Stimulated activated CD4-positive, alpha-beta T cell treated with anti-CD3 and anti-CD28 coated beads, Interleukin-1b, Interleukin-23, amount 100 ng/mL, for 24 hours (primary cell): ENCODE measurements around the gene DRD3.

ENCODE experiments used
- DNase-seq, 4 experiments: peaks; one replicate each; pipeline ENCODE4 v3.0.0-alpha.2; 2020; ENCODE audit warnings: low read depth in 4 of 4, low spot score in 1 of 4

DRD3 gene

DNA sequence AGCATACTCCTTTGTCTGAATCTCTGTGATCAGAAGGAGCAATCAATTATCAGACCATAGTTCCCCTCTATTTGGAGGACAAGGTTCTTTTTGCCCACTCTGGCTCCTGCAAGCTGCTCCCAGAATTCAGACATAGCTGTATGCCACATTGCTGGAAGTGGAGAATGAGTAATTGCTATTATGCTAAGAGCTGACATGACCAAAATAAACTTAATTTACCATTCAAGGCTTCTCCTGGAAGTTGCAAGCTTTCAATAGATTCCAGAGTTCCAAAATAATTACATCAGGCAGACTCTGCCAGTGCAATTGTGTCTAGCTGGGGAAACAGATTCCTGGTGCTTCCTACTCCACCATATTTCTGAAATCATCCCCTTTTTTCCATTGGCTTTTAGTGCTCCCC, 7.6 kb upstream of the DRD3 start:
- no peak for DNase-seq

DNA sequence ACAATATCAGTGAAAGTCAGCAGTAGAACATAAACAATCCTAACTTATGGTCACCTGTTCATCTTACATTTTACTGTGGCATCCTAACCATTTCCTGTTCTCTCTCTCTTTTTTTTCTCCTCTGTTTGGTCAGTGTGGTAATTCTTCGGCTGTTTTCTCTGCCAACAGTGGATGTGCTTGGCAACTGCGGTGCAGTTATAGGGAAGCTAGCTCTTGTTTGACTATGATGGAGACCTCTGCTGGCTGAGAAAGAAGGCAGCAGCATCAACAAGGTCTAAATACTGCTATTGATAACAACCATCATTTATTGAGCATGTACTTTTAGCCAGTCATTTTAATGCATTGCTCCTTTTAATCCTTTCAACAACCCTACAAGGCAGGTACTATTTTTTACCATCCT, 723 bp upstream of the DRD3 start:
- no peak for DNase-seq

DNA sequence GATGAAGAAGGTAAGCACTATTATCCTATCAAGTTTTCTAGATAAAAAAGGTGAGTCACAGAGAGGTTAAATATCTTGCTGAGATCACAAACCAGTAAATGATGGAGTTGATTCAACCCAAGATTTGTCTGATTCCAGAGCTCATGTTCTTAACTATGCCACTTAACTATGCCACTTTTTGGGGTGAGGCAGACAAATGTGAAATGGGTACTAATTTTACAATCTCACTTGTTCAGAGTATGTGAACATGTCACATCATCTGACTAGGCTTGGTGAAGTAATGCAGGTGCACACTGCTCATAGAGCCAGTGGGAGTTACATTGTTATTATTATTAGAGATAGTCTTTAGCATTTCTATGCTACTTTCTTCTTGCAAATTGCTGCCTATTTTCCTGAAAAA, 2.0 kb downstream of the DRD3 start:
- DNase-seq = no peak

DNA sequence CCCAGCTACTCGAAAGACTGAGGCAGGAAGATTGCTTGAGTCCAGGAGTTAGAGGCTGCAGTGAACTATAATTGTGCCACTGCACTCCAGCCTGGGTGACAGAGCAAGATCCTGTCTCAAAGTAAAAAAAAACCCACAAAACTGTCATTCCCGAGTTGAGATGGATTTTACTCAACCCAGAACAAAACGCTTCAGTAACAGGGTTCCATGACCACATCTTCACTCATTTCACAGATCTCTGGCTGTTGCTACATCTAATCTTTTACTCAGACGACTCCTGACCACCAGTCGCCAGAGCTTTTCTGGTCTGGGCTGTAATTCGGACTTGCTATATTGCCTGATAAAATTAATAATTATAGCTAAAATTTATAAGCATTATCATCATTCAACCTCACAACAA, 2.4 kb downstream of the DRD3 start:
- no peak for DNase-seq

DNA sequence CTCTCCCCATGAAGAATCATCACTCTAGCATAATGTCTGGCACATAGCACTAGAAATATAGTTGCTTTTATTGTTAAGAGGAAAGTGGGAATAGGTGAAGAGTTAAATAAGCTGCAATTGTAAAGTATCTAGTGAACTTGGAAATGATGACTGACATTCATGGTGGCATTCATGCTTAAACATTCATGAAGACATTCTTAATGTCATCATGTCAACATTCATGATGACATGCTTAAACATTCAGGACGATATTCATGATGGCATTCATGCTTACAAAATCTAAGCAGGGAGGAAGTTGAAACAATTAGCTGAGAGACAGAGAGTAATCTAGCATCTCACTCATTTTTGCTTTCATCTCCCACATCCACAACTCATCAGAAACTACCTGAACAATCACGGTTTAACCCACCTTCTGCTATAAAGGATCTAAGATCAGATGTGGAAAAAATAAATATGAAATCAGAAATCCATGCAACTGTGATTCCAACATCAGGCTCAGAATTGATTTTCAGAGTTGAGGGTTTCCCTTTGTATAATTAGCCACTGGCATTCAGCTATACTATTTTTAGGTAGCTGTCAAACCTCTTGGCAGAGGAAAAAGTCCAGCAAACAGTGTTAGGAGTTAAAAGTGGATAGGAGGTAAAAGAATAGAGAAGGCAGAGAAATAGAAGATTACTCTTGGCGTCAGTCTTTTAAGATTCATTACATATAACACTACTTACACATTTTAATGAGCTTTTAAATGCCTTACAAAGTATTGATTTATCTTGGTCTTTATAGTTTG, 3.5 kb downstream of the DRD3 start:
- no peak for DNase-seq

DNA sequence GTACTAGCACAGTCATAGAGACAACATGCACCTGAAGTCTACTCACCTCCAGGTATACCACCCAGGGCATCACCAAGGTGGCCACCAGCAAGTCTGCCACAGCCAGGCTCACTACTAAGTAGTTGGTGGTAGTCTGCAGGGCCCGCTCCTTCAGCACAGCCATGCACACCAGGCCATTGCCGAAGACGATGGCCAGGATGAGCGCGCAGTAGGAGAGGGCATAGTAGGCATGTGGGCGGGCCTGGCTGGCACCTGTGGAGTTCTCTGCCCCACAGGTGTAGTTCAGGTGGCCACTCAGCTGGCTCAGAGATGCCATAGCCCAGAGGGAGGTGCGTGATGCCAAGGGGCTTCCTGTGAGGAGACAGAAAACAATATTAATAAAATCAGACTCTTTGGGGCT, 7.2 kb downstream of the DRD3 start:
- DNase-seq = no peak

DNA sequence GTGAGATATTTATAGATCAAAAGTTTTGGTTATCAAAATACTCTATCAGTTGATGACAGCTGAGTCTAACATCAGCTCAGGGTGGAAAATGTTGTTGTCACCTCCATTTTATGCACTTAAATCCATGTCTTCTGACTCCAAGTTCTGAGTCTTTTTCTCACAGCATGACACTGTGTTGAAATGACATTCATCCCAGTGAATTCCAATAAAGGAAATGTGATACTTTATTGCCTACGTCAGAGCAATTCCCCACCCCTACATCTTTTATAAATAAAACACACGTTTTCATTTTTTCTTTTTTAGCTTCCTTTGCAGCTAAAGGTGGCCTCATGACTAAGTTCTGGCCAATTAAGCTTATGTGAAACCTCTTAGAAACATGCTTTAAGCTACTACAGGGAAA, 10.7 kb downstream of the DRD3 start:
- DNase-seq = no peak

DNA sequence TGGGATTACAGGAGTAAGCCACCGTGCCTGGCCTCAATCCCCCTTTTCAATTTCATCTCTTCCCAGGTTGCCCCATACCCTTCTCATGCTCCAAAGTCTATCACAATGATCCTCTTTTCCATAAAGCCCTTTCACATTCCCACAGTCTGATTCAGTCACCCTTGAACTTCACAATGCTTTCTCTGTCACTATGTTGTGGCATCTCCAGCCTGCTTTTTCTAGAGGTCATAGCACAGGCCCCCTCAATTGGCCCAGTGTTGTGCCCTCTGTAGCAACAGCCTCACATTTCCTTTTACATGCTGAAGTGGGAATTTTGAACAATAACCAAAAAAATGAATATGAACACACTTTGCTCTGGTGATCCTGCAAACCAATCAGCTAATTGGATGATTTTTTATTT, 21.5 kb downstream of the DRD3 start:
- DNase-seq = no peak

DNA sequence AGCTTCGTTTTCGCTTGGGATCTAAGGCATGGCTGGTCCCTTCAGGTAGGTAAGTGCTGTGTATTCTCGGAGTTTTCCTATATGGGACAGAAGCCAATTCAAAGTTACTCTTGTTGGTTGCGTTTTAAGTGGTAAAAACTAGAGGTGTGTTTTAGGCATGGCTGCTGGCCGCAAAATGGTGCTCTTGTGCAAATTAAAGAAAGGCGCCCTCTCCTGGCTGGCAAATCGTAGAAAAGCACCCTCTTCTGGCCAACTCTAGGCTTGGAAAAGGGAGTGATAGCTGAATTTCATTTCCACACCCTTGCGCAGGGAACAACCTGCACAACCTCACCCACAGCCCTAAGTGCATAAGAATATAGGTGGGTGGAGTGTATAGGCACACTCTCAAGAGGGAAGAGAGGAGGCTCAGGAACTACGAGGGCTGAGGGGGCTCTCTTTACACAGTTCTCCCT, 23.5 kb downstream of the DRD3 start:
- no peak for DNase-seq

DNA sequence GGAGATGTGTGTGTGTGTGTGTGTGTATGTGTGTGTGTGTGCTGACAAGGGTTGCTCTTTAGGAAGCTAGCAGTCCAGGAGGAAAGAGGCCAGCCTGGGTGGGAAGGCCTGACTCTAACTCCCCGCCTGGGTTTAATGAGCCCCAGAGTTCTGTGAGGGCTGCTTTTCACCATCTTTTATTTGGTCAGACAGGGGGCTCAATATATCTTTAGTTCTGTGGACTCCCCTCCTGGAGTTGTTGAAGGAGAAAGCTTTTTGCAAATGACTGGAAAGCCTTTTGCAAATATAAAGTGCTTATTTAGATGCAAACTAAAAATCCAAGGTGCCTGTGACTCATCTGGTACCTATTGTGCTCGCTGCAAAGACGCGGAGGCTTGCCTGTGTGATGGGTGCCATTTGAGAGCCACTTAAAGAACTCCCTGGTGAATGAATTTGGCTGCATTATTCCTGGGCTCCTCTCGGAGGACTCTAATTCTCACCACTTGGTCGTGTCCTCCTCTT, 24.5 kb downstream of the DRD3 start:
- DNase-seq = no peak

DNA sequence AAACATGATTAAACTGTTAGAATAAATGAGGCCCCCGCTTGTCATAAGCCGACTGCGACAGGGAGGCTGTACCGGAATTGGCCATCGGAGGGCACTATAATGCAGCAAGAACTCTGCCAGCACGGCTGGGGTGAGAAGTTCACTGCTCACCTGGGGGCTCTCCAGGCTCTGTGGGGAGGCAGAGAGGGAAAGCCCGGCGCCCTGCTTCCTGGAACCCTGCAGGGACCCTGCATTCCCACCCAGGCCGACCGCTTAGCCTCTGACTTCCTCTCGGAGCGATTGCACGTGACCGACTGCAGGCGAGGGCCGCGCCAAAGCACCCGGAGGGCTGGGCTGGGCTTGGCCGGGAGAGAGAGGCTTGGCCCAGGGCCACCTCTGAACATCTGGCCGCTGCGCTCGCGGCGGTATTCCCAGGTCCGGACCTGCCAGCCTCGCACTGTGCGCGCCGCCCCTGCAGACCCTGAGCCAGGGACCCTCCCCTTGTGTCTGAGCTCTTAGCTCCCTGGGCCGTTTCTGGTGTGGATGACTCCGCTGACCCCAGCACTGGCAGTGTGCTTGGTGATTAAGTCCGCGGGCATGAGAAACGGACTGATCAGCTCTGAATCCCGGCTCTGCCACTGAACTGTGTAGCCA, 26.2 kb downstream of the DRD3 start:
- peak; percentile 61 to 88 (median 74) for DNase-seq

DNA sequence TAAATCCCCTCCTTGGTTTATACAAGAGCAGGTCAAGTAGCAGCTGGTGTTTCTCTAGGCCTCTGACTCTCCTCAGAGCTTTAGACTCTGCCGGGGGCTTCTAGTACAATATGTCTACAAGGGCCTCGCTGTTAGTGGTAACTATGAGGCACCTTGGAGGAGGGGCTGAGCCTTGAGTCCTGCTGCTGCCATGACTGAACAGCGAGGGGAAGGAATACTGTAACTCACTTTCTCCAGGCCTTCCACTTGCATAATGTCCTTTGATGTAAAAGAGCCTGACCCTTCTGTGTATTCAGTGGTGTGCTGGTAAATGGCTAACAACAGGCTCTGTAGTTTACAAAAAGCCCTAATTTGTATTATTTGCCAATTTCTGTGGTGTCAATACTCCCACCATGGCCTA, 27.8 kb downstream of the DRD3 start:
- DNase-seq = no peak

DNA sequence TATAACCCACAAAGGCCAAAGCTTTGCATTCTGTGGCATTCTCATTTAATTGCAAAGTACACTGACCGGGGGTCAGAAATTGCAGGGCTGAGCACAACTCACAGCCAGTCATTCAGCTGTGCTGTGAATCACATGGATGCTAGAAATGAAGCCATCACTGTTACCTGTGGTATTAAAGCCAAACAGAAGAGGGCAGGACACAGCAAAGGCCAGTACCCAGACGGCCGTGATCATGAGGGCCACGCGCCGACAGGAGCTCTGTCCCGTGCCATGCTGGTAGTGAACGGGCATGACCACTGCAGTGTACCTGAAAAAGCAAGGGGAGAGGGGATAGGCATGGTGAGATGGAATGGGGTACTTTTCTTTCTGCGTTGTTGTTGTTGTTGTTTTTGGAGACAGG, 31.6 kb downstream of the DRD3 start:
- no peak for DNase-seq

DNA sequence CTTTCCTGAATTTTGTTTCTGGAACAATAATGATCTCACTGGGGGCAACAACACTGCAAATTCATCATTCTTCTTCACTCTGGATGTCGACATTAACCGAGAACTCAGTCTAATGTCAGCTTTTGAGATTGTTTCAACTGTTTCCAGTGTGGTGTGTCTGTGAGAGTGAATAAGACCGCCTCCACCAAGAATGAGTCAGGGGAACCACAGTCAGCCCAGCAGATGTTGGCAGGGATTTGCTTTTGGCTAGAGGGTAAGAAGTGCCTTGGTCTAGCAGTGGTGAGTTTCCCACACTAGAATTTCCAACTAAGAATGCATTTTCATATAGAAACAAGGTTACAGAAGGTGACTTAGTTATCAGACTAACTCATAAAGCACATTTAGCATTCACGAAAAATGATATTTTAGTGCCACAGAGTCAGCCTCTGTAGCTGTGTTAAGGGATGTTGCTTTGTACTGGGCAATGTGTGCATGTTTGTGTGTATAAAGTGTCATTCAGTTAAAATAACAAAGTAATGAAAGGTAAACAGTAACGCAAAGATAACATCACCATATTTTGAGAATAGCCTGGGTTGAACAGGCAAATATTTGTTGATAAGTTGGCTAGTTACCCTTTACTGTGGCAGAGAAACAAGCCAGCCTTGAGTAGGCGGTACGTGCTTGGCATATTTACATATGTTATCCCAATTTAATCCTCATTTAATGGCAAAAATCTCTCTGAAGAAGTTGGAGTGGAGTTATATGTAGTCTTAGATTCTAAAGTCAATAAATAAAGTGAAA, 33.8 kb downstream of the DRD3 start:
- no peak for DNase-seq

DNA sequence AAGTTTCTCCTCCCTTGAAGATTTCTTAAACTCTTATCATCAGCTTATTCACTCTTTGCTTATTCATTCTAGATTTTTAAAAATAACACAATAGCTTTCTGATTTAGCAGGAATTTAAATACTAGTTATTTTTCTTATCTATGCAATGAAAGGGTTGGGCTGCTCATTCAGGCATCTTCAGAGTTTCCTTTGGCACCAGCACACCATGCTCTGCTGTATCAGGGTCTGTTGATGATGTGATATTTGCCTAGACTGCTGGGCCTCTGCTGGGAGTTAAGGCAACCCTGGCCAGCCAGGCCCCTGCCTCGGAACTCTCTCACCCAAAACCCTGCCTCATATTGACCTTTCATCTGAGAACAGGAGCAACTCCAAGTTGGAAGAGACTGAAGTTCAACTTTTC, 35.0 kb downstream of the DRD3 start:
- DNase-seq = no peak

DNA sequence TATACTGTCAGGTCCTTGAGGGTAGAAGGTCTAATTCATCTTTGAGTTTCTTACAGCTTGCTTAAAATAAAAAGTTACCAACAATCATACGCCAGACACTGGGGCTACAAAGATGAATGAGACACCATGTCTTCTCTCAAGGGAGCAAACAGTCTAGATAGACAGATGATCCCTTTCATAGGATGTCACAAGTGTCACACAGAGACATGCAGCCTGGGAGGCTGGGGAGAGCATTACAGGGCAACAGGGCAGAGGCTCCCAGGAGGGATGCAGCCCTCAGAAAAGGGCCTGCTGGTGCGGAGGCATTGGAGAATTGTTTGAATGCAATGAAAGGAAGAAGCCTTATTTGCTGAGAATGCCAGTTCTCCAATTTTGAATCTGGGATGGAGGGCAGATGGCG, 39.0 kb downstream of the DRD3 start:
- DNase-seq = no peak

DNA sequence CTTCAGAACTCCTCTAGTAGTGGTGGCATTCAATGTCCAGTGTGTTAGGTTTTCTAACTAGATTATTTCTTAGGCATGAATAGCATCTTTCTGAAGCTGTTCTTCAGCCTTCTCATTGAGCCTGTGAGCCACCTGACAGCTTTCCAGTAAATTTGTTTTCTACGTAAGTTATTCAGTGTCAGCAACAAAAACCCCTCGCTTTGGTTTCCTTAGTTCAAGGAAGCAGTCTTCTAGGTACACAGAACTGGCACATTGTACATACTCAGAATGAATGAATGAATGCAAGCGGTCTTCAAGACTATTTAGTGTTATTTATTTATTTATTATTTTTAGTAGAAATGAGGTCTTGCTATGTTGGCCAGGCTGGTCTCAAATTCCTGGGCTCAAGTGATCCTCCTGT, 44.9 kb downstream of the DRD3 start:
- no peak for DNase-seq

DNA sequence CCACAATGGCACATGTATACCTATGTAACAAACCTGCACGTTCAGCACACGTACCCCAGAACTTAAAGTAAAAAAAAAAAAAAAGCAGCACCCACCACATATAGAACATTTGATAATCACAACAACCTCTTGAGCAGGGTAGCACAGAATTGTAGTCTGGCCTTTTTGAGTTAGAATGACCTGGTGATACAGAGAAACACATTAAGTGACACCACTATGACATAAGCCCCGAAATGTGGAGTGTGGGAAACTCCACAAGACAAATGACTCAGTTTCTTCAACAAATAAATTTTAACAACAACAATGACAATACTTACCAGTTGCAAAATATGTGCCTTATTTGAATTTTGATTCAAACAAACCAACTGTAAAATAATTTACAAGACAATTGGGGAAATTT, 46.4 kb downstream of the DRD3 start:
- DNase-seq = no peak

DNA sequence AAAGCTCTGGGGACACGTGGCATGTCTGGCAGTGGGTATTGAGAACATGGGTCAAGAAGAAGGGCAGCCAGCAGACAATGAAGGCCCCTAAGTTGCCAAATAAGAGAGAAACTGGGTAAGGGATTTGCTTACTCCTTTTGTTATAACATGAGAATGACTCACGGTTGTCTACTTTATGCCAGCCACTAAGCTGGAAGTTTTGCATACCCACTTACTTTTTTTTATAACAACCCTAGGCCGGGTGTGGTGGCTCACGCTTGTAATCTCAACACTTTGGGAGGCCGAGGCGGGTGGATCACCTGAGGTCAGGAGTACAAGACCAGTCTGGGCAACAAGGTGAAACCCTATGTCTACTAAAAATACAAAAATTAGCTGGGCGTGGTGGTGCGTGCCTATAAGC, 50.0 kb downstream of the DRD3 start:
- no peak for DNase-seq

DNA sequence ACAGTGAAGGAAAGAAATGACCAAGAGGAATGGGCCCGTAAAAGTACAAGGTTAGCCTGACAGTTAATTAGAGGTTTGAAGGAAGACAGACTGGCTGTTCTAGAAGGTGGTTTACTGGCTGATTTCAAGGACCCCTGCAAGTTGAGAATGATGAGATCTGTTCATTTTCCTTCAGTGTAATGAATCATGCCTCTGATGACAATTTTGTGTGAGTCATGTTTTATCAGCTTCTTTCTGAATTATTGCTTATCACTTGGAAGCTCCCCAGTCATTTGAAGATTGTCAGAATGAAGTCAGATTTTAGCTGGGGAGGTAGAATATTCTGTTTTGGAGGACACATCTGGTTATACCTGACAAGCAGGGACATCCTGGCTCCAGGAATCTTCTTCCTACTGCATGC, 50.6 kb downstream of the DRD3 start:
- no peak for DNase-seq

DNA sequence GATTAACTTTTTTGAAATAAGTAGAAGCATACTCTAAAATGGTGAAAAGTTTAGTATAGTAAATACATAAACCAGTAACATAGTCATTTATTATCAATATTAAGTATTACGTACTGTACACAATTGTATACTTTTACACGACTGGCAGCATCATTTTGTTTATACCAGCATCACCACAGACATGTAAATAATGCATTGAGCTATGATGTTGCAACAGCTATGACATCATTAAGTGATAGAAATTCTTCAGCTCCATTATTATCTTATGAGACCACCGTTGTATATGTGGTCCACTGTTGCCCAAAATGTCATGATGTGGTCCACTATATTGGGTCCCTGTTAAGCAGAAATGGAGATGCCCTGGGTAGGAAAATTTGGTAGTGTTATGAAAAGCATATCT, 51.3 kb downstream of the DRD3 start:
- DNase-seq = no peak

DNA sequence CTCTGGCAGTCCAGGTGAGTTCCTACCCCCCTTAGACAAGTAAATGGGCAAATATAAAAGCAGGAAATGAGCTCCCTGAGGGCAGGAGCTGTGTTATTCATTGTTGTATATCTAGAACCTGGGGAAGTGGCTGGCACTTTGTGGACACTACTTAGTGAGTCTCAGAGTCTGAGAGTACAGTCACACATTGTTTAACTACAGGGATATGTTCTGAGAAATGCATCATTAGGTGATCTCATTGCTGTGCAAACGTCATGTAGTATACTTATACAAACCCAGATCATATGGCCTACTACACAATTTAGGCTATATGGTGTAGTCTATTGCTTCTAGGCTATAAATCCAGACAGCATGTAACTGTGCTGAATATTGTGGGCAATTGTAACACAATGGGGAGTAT, 52.4 kb downstream of the DRD3 start:
- DNase-seq = no peak
